Pericardium fibroblast (primary cell): ENCODE data around the gene SORCS1. TPM values are rescaled to one million over a fixed set of nuclear protein-coding genes. Genes with fewer than 3 reads are reported as not detected.

Experiments
- total RNA-seq: library from RNA; depleted of rRNA; stranded (reverse); fragments of >200 nt; gene quantifications from 2 replicates; pipeline ENCODE4 v1.2.3, GENCODE V29; 2015

SORCS1 gene
- 0.09 TPM in 1 of 2 replicates, not detected in the other for total RNA-seq

DNA sequence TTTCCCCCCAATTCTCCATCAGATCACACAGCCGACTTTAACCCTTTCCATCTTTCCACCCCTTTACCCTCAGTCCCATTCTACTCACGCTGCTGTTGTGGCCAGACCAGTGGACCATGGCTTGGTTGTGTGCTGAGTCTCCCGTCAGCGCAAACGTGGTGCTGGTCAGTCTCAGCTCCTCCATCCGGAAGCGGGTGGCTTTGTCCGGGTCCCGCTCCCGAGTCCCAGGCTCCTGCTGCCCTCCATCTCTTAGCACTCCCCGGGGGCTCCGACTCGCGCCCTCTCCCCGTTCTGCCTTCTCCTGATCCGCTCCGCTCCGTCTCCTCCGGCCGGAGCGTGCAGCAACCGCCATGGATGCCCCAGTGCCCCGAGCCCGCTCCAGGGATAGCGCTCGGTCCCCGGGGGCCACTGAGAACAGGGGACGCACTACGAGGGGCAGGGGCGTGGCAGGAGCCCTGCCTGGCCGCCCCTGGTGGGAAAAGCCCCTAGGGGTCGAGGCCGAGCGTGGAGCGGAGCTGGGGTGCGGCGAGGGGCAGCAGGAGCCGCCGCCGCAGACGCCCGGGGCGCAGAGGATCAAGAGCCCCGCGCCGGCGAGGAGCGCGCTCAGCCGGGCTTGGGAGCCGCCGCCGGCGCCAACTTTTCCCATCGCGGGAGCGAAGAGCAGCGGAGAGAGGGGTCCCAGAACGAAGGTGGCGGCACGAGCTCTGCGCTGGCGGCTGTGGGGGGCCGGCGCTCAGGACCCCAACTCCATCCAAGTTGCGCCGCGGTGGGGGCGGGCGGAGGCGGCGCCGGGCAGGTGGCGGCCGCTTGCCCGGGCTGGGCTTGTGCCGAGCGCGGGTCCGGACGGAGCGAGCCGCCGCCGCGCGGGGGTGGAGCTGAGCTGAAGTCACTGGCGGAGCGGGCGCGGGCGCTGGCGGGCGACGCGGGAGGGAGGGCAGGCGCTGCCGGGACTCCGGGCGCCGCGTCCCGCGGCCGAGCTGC, at the start of gene SORCS1:
Gene SORCS1, minus strand, starts transcription at position 826 of the 981 bp plus-strand sequence.

